ENCODE data around the gene MME.

DNA sequence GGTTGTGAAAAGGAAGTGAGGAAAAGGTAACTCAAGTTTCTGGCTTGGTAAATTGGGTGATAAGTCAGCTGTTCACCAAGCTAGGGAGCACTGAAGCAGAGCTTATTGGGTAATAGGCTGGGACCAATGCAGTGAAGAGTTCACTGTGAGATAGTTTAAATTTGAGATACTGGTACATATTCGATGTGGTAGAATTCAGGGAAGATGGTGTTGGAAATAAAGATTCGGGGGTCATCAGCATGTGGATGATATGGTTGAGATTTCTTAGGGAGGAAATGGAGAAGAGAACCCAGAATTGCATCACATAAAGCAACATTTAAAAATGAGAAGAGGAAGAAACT lies 16.9 kb downstream of the MME start:
- TF ChIP-seq, protein P1, sequence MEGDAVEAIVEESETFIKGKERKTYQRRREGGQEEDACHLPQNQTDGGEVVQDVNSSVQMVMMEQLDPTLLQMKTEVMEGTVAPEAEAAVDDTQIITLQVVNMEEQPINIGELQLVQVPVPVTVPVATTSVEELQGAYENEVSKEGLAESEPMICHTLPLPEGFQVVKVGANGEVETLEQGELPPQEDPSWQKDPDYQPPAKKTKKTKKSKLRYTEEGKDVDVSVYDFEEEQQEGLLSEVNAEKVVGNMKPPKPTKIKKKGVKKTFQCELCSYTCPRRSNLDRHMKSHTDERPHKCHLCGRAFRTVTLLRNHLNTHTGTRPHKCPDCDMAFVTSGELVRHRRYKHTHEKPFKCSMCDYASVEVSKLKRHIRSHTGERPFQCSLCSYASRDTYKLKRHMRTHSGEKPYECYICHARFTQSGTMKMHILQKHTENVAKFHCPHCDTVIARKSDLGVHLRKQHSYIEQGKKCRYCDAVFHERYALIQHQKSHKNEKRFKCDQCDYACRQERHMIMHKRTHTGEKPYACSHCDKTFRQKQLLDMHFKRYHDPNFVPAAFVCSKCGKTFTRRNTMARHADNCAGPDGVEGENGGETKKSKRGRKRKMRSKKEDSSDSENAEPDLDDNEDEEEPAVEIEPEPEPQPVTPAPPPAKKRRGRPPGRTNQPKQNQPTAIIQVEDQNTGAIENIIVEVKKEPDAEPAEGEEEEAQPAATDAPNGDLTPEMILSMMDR (IDR thresholded peaks at IDR 0.05; ENCODE audit: low read depth, low read length, missing input control) = no peak
- no peak for TF ChIP-seq RAD21 (IDR thresholded peaks at IDR 0.05)

Data from liver (tissue), 3 donors.